GM19025 (cell line): Measurements from ENCODE around the gene TPPP3.
"Not testable (repeated sequence)": the region's sequence is repeated elsewhere in the genome, so short reads cannot be mapped to it uniquely, and the experiment has no call there.

ENCODE experiments used
- ATAC-seq: cut with Tn5 transposase; IDR thresholded peaks from one replicate; pipeline ENCODE4 v1.9.1; 2021; ENCODE audit warnings: mild to moderate bottlenecking, low read depth, moderate library complexity; ENCODE audit not compliant: unreplicated experiment

TPPP3 gene

DNA sequence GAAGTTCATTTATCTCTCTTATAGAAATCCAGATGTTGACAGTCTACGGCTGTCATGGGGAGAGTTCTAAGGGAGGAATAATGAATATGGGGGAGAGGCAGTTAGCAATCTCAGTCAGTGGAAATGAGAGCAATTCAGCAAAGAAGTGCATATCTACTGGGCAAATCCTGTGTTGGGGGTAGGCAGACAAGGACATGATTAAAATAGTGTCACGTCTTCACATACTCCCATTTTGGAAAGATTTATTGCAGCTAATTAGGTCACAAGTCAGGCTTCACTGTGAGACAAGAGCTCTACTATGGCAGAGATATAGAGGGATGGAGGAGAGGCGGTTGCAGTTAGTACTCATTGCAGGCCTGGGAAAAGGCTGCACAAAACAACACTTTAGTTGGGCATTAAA lies 36.9 kb downstream of the TPPP3 start:
- no peak for ATAC-seq

DNA sequence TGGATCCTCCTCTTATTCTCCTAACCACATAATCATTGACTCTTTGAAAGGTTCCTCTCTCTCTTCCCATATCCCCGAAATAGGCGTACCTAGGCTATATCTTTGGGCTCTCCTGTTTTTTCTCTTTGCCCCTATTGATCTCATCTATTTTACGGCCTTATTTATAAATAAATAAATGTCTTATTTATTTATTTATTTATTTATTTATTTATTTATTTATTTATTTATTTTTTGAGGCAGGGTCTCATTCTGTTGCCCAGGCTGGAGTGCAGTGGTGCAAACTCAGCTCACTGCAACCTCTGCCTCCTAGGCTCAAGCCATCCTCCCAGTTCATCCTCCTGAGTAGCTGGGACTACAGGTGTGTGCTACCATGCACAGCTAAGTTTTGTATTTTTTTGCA lies 40.8 kb downstream of the TPPP3 start:
- not testable (repeated sequence) for ATAC-seq

DNA sequence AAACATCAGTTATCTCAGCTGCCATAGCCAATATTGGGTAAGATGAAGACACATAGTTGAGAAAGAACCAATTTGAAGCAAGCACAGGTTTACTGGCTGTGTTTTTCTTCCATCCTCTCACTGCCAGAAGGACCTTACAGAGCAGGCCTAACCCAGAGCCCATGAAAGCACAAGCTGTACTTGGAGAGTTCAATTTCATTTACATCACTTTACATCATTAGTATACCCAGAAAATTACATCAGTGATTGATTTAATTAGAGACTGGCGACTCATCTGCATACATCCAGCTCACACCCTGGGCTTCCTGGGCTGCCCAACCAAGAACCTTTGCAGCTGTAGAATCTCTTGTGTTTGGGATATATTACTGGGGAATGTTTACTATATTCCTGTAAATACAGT lies 43.0 kb downstream of the TPPP3 start:
- no peak for ATAC-seq

DNA sequence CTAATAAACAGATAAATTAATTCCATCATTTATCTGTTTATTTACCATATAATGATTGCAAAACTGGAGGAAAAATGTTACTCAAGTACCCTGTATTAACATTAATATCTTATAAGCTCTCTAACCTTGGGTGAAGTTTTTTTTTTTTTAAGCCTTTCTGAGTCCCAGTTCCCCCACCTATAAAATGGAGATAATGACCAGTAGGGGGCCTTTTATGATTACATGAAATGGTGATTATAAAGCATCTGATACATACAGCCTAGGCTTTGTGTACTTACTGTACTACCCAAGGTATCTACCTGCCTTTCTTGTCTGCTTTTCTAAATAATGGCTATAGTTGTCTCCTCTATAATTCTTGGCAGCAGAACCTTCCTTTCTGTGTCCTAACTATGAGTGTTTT lies 44.1 kb downstream of the TPPP3 start:
- ATAC-seq, result no peak

DNA sequence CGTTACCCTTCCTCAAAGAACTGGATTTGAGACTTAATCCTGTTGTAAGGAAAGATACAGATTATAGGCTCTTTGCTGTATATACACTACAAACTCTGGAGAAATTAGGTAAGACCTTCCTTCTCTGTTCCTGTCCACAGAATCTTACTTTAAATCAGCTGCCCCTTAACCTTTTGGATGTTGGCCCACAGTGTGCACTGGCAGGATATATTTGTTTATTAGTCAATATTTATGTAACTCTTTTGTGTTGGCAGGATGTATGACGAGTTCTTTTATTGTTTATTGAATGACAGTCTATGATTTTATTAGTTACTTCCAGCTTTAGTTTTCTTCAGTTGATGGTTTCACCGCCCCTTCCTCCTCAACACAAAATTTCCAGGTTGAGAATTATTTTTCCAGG lies 47.0 kb downstream of the TPPP3 start:
- no peak for ATAC-seq

DNA sequence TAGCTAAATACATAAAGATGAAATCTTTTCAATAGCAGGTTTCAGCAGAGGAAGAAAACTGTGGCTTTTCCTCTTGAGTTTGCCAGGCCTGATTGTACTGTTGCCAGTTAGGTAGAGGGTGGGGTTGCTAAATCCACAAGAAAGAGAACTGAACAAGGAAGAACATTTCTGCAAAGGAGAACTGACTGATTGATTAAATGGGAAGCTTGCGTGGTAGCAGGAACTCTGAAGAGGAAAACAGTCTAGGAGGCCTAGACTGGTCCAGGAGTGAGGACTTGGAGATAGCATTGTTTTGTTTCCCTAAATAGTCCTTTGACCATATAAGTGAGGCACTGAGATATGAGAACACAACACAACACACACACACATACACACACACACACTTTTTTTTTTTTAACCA lies 47.9 kb downstream of the TPPP3 start:
- no peak for ATAC-seq

DNA sequence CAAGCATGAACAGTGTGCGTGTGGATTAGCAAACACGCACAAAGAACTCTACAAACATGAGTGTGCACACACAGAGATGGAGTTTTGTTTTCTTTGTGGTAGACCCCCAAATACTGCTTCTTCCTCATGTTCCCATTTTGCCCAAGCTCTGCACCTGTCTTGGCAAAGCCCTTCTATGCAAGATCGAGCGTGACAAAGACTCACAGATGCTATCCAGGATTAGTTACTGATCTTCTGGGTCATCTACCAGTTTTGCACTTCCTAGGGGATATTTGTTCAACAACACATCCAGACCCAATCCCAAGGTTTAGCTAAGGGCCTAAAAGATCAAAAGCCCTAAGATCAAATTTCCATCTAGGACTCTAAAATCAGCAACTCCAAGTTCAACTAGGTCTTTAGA lies 50.7 kb downstream of the TPPP3 start:
- no peak for ATAC-seq

DNA sequence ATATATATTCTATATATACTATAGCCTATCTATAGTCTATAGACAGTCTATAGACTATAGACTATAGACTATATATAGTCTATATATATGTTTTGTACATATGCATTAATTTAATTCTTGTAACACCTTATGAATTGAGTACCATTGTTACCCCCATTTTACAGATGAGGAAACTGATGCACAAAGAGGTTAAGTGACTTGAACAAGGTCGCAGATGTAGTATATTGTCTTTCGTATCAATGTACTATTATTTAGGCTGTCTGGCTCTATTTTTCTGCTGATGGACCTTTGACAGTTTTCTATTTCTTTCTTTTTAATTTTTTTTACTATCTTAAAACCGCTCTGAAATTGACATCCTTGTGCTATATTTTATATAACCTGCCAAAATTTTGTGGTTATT lies 52.0 kb downstream of the TPPP3 start:
- no peak for ATAC-seq
